Stimulated activated CD4-positive, alpha-beta T cell treated with anti-CD3 and anti-CD28 coated beads, Interleukin-2, amount 100 ng/mL, for 48 hours (primary cell): ENCODE results near the gene KIFC3.
A peak's percentile ranks its signal among the peaks of the same experiment; 100 is the strongest.
"Not testable (repeated sequence)": the region's sequence is repeated elsewhere in the genome, so short reads cannot be mapped to it uniquely, and the experiment has no call there.

Experiments
- DNase-seq, 2 donors: peaks; one replicate each; pipeline ENCODE4 v3.0.0-alpha.2; 2020

The KIFC3 gene

GRCh38 chr16:57825298-57826044 is 23.2 kb upstream of the KIFC3 start:
- no peak for DNase-seq

DNA sequence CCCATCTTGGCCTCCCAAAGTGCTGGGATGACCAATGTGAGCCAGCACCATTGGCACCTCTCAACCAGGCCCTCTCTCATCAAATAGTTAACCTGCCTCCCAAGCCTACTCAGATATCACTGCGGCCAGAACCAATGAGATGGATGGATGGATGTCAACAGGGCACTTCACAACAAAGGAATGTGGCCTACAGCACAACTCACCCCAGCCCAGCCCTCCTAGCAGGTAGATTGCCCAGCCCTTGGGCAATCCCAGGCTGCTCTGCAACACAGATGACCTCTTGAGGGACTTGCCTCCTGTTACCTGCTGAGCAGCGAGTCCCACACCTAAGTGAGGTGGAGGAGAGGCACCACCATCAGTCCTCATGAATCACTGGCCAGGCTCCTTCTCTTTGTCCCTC is 22.6 kb upstream of the KIFC3 start:
- DNase-seq: no peak

- no peak for DNase-seq
These were observed 21.5 kb upstream of the KIFC3 start for GRCh38 chr16:57823836-57824235.

DNA sequence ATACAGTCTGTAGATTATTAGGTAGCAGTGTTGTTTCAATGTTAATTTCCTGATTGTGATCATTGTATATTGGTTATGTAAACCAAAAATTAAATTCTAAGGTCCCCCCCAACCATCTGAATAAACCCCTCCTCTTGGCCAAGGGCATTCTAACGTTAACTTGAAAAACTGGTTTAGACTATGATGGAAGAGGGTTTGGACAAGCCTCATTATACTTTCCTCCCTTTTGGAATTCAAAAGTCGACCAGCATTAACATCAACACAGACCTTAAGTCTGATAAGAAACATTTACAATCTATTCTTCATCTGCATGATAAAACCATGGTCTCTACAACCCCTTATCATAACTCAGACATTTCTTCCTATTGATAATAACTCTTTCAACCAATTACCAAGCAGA is 20.6 kb upstream of the KIFC3 start:
- no peak for DNase-seq

DNA sequence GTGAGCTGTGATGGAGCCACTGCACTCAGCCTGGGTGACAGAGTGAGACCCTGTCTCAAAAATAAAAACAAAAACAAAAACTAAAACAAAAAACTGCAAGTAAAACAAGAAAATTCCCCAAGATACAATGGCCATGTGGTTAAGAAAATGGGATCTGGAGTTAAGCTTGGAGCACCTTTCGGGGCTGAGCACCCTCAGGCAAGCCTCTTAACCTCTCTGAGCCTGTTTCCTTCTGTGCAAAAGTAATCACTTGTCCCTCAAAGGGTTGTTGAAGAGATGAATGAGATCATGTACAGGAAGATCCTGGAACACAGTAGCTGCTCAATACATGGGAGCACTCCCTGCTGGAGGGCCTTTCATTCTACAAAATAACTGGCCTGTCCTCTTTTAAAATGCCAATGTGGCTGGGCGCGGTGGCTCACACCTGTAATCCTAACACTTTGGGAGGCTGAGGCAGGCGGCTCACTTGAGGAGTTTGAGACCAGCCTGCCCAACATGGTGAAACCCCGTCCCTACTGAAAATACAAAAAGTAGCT is 19.8 kb upstream of the KIFC3 start:
- no peak for DNase-seq

DNA sequence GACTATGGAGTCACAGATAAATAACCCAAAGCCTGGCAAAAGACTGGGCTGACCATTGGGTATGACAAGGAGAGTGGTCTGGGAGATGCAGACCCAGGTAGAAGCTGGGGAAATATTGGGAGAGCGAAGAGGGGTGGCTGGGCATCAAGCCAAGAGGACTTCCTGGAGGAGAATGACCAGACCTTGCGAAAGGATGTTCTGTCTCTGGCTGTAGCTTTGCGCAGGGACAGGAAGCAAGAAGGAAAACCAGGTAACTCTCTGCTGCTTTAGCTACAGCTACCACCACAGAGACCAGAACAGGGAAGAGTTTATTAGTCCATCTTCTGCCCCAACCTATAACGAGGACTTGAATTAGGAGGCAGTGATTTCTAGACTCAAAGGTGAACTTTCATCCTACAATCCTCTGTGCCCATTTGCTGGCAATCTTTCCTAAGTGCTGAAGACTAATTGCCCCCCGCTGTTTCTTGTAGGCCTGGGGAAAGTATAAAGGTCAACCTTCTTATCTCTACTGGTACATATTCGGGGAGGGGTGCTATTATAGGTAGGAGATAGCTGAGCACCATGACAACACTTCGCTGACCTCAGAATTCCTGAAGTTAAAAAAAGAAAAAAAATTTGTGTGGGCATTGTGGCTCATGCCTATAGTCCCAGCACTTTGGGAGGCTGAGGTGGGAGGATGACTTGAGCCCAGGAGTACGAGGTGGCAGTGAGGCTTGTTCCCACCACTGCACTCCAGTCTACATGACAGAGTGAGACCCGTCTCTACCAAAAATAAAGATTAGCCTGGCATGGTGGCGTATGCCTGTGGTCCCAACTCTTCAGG is 19.1 kb upstream of the KIFC3 start:
- DNase-seq: no peak

DNA sequence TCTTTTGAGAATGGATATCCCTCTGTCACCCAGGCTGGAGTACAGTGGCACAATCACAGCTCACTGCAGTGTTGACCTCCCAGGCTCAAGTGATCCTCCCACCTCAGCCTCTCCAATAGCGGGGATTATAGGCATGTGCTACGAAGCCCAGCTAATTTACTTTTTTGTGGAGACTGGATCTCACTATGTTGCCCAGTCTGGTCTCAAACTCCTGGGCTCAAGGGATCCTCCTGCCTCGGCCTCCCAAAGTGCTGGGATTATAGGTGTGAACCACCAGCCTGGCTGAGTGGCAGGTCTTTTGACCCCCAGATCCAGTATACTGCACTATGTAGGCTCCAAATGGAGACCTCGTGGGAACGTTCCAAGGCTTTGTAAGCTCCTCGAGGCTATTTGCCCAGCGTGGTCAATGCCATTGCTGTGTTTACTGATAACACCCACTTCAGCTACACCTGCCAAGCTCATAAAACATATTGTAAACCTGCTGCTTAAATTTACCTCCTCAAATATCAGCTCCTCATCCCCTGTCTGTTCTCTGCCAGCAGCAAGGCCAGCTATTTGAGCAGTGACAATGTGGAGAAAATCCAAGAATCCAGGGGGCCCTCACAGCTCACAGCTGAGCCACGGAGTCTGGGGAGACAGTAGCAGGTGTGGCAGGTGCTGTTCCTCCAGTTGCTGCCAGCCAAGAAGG is 16.2 kb upstream of the KIFC3 start:
- no peak for DNase-seq

DNA sequence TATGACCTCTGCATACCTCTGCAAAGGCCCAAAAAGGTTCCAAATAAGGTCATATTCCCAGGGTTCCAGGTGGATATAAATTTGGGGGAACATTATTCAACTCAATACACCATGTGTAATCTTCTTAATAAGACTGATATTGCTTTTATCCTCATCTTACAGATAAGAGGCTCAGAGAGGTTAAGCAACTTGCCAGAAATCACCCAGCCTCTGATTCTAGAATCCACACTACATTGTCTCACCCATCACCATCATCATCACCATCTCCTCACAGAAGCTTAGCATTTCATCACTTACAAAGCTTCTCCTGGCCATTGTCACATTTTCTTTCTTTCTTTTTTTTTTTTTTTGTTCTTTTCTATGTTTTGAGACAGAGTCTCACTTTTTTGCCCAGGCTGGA is 15.4 kb upstream of the KIFC3 start:
- DNase-seq: no peak

DNA sequence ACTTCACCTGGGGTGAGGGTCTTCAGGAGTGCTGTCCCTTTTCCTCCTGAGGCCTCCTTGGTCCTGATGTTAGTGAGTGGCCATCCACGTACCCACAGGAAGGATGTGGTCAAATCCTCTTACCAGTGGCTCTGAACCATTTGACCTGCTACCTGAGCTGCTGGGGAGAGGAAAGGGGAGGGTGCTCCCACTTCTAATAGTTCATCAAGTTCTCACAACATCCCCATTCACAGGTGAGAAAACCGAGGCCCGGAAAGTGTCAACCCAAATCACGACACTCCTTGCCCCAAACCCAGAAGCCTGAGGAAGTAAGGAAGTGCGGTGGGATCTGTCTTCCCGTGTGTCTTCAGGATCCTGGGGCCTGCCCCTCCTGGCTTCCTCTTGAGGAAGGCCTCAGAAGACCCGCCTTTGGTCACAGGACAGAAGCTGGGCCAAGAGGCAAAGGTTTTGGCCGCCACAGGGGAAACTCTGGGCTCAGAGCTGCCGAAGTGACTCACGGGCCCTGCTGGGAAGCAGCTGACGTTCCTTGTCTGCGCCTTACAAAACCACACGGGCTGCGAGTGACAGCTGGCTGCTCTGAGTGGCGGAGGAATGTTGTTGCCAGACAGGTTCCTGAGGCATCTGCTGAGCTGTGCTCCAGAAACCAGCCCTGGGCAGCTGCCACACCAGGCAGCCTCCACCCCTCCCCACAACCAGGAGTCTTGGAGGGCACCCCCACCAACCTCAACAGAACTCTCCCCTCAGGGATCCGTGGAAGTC is 13.9 kb upstream of the KIFC3 start:
- DNase-seq: peak in 1 of 2 donors; percentile 30

DNA sequence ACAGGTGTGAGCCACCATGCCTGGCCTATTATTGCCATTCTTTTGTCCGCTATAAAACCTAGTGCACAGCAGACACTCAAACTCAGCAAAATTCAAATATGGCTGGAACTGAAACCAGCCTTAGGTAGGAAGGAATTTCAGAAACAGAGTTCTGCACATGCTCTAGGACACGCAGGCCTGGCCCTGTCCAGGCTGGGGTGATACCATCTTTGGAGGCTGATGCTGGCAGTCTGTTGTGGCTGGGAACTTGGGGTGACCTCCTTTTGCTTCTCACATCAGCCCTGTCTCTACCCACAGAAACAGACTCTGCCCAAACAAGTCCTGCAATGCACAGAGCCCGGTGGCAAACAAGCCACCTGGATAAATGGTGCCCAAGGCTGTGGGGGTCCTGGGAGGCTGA is 12.6 kb upstream of the KIFC3 start:
- no peak for DNase-seq

DNA sequence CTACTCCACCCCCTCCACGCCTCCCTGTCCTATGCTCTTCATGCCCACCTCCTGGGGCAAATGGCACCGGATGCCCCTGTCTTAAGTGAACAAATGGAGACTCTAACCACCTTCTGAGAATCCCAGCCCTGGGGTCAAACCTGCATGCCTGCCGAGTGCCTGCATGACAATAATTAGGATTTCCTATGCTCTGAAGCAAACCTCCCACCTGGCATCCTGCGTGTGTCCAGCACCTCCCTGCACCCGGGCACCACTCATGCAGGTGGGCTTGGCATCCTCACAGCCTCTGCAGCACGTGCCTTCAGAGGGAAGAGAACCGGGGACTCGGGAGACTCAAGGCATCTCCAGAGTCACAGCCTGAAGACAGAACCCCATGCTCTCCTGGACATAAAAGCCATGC is 11.2 kb upstream of the KIFC3 start:
- DNase-seq: no peak

DNA sequence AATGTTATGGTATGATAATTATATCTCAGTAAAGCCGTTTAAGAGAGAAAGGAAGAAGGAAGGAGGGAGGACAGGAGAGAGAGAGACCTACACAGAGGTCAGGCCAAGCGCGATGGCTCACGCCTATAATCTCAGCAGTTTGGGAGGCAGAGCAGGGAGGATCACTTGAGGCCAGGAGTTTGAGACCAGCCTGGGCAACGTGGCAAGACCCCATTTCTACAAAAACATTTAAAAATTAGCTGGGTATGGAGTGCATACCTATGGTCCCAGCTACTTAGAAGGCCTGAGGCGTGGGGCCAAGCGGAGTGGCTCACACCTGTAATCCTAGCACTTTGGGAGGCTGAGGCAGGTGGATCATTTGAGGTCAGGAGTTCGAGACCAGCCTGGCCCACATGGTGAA is 9.0 kb upstream of the KIFC3 start:
- DNase-seq: not testable (repeated sequence)

- peak; percentile 49 to 55 for DNase-seq
These were observed 8.1 kb upstream of the KIFC3 start for GRCh38 chr16:57810197-57811031.

DNA sequence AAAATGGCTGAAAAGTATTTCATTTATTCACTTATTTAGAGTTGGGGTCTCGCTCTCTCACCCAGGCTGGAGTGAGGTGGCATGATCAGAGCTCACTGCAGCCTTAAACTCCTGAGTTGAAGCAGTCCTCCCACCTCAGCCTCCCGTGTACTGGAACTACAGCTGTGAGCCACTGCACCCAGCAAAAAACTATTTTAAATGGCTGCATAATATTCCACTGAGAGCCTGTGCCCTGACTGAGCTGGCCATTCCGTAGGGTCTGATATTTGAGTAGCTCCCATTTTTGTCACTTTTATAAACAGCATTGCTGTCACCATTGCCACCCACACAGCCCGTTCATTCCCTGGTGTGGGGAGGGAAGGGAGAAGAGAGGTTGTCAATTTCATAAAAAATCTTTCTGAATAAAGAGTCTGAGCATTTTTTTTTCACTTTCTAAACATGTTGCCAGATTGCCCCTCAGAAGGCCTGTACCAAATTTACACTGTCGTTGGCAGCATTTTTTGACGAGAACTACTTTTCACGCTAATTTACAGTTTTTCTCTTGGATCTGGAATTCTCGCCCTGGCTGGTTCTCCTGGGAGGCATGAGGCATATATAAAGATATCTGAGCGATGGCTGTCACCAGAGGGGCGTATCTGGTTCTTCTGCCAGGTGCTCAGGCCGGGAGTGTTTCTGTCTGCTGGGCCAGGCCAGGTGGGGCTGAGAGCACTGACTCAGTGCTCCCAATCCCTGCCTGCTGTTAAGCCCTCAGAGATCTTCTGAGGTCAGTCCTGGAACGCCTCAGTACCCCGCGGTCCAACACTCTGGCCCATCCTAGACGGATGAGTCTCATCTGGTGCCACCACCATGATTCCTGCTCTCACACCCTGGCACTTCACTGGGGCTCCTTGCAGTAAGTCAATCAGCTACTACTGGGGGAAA is 7.2 kb upstream of the KIFC3 start:
- no peak for DNase-seq

- no peak for DNase-seq
These were observed 6.4 kb upstream of the KIFC3 start for GRCh38 chr16:57808589-57809228.

GRCh38 chr16:57807968-57808528 is 5.8 kb upstream of the KIFC3 start:
- peak; percentile 48 to 54 for DNase-seq

DNA sequence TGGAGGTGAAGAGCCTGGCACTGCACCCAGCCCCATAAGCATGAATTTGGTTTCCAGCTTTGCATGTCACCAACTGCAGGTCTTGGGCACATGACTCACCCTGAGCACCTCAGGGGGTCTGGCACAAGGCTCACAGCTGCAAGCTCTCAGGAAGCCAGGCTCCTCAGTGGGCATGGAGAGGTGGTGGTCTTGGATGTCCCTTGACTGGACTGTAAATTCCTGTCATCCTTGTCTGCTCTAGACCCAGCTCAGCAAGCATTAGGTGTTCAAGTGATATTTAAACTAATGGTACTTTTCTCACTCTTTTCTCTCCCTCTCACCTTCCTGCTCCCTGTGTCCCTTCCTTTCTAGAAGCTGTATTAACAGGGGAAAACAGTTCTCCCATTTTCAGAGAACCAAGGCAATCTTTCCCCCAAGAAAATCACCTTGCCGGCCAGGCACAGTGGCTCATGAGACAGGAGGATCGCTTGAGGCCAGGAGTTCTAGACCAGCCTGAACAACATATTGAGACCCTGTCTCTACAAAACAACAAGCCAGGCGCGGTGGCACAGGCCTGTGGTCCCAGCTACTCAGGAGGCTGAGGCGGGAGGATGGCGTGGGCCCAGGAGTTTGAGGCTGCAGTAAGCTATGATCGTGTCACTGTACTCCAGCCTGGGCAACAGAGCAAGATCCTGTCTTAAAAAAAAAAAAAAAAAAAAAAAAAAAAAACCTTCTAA is 5.1 kb upstream of the KIFC3 start:
- no peak for DNase-seq

DNA sequence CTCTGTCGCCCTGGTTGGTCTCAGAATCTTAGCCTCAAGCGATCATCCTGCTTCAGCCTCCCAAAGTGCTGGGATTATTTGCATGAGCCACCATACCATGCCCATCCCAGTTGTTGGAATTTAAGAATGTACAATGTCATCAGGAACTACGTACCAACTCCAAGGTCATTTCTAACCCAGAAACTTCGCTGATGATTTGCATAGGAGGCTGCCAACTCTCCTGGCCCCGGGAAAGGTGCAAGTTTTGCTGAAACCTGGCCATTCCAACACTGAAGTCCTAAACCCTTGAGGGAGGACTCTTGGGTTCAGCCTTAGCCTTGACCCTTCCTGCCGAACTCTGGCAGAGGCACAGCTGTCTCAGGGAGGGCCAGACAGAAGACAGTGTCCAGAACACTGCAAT is 2.9 kb upstream of the KIFC3 start:
- DNase-seq: no peak
